HepG2 (cell line): ENCODE results near the gene LCK. TPM values are rescaled to one million over a fixed set of nuclear protein-coding genes. Genes with fewer than 3 reads are reported as not detected.

ENCODE experiments used
- ATF7-NPFF ChIP-seq: sonication (generic); formaldehyde crosslinking; IDR thresholded peaks from 2 replicates; pipeline ENCODE4 v1.8.1; 2023; ENCODE audit warnings: mild to moderate bottlenecking, low read depth, missing genetic modification reagents, moderate library complexity
- CAMTA2 ChIP-seq: sonication (generic); formaldehyde crosslinking; IDR thresholded peaks from 2 replicates; pipeline ENCODE4 v1.4.0; 2020; ENCODE audit warnings: mild to moderate bottlenecking, missing genetic modification reagents, borderline replicate concordance
- CBX1 ChIP-seq: IDR thresholded peaks from one replicate; pipeline ENCODE4 v1.6.1; 2016; ENCODE audit warnings: antibody characterized with exemption, low read depth
- FOXC1 ChIP-seq: sonication (generic); formaldehyde crosslinking; IDR thresholded peaks from 2 replicates; pipeline ENCODE4 v1.8.0; 2022; ENCODE audit warnings: mild to moderate bottlenecking, missing genetic modification reagents, borderline replicate concordance
- HNRNPH1 ChIP-seq: fragments of 200-400 bp; formaldehyde crosslinking; optimal IDR thresholded peaks from 2 replicates; pipeline ENCODE3; 2017; ENCODE audit warnings: mild to moderate bottlenecking, low read depth, low read length
- MAX ChIP-seq: IDR thresholded peaks from 2 replicates; pipeline ENCODE4 v1.6.1; 2012; ENCODE audit warnings: inconsistent platforms
- MYNN ChIP-seq: sonication (generic); formaldehyde crosslinking; IDR thresholded peaks from 2 replicates; pipeline ENCODE4 v1.4.0; 2020; ENCODE audit warnings: mild to moderate bottlenecking, low read depth, missing genetic modification reagents
- NCOA5 ChIP-seq: sonication (generic); formaldehyde crosslinking; IDR thresholded peaks from 2 replicates; pipeline ENCODE4 v1.4.0; 2020; ENCODE audit warnings: missing genetic modification reagents
- NR2F2 ChIP-seq: IDR thresholded peaks from 2 replicates; pipeline ENCODE4 v1.6.1; 2012; ENCODE audit warnings: low read depth, inconsistent platforms, borderline replicate concordance
- NRL ChIP-seq: sonication (generic); formaldehyde crosslinking; IDR thresholded peaks from 2 replicates; pipeline ENCODE4 v1.5.0; 2020; ENCODE audit warnings: missing genetic modification reagents, mild to moderate bottlenecking, moderate library complexity, borderline replicate concordance
- PBX2 ChIP-seq: IDR thresholded peaks from 2 replicates; pipeline ENCODE4 v1.6.1; 2016; ENCODE audit warnings: control low read depth
- POLR2AphosphoS5 ChIP-seq: IDR thresholded peaks from 2 replicates; pipeline ENCODE4 v1.6.1; 2012; ENCODE audit warnings: low read depth, low read length
- POLR2G ChIP-seq: fragments of 200-400 bp; formaldehyde crosslinking; IDR thresholded peaks from 2 replicates; pipeline ENCODE4 v1.6.1; 2018; ENCODE audit warnings: mild to moderate bottlenecking, low read depth, low read length, moderate library complexity
- PRMT3 ChIP-seq: sonication (generic); formaldehyde crosslinking; IDR thresholded peaks from 2 replicates; pipeline ENCODE4 v1.8.1; 2022; ENCODE audit warnings: low read depth, mild to moderate bottlenecking, moderate library complexity, missing genetic modification reagents, borderline replicate concordance
- RBFOX2 ChIP-seq: fragments of 200-400 bp; formaldehyde crosslinking; IDR thresholded peaks from 2 replicates; pipeline ENCODE4 v1.6.1; 2017; ENCODE audit warnings: low read depth, mild to moderate bottlenecking, low read length
- SALL1 ChIP-seq: sonication (generic); formaldehyde crosslinking; IDR thresholded peaks from 2 replicates; pipeline ENCODE4 v1.8.0; 2022; ENCODE audit warnings: mild to moderate bottlenecking, missing genetic modification reagents
- SRSF1 ChIP-seq: fragments of 200-400 bp; formaldehyde crosslinking; optimal IDR thresholded peaks from 2 replicates; pipeline ENCODE3; 2017; ENCODE audit warnings: mild to moderate bottlenecking, low read depth, low read length, moderate library complexity
- SRY ChIP-seq: sonication (generic); formaldehyde crosslinking; IDR thresholded peaks from 2 replicates; pipeline ENCODE4 v1.8.0; 2022; ENCODE audit warnings: mild to moderate bottlenecking, missing genetic modification reagents
- TFAP4 ChIP-seq: sonication (generic); IDR thresholded peaks from 2 replicates; pipeline ENCODE4 v1.6.1; 2016; ENCODE audit warnings: low read depth, borderline replicate concordance
- TFDP1 ChIP-seq: IDR thresholded peaks from 2 replicates; pipeline ENCODE4 v1.6.1; 2016; ENCODE audit warnings: missing compliant biosample characterization, missing genetic modification reagents, borderline replicate concordance
- ZBTB38 ChIP-seq: sonication (generic); formaldehyde crosslinking; IDR thresholded peaks from 2 replicates; pipeline ENCODE4 v1.5.1; 2020; ENCODE audit warnings: mild to moderate bottlenecking, missing genetic modification reagents
- ZC3H4 ChIP-seq: sonication (generic); formaldehyde crosslinking; IDR thresholded peaks from 2 replicates; pipeline ENCODE4 v1.4.0; 2020; ENCODE audit warnings: missing genetic modification reagents, borderline replicate concordance
- ZNF451 ChIP-seq: sonication (generic); formaldehyde crosslinking; IDR thresholded peaks from 2 replicates; pipeline ENCODE4 v1.5.0; 2020; ENCODE audit warnings: mild to moderate bottlenecking, missing genetic modification reagents
- ZNF543 ChIP-seq: sonication (generic); formaldehyde crosslinking; IDR thresholded peaks from 2 replicates; pipeline ENCODE4 v1.4.0; 2020; ENCODE audit warnings: mild to moderate bottlenecking, missing genetic modification reagents
- ZNF577 ChIP-seq: sonication (generic); formaldehyde crosslinking; IDR thresholded peaks from 2 replicates; pipeline ENCODE4 v1.4.0; 2020; ENCODE audit warnings: mild to moderate bottlenecking, low read depth, missing genetic modification reagents, borderline replicate concordance
- ZNF776 ChIP-seq: sonication (generic); formaldehyde crosslinking; IDR thresholded peaks from 2 replicates; pipeline ENCODE4 v1.4.0; 2020; ENCODE audit warnings: mild to moderate bottlenecking, missing genetic modification reagents
- ZNF780A ChIP-seq: sonication (generic); formaldehyde crosslinking; IDR thresholded peaks from 2 replicates; pipeline ENCODE4 v1.8.0; 2022; ENCODE audit warnings: mild to moderate bottlenecking, missing genetic modification reagents, moderate library complexity
- polyA plus RNA-seq, 8 experiments: library from polyadenylated mRNA; depleted of rRNA in 3 of 8; stranded (reverse) in 7 of 8; unstranded in 1 of 8; fragments of >200 nt; fragmentation: Illumina TruSeq in 4 of 8; extraction: Trizol in 4 of 8; gene quantifications; 2 replicates each; pipeline versions ENCODE4 v1.2.1 to v1.2.3, GENCODE V29; 2011 to 2016; ENCODE audit warnings: low read depth in 4 of 8, missing spikeins in 1 of 8, mixed read lengths in 1 of 8; ENCODE audit not compliant: insufficient read depth in 1 of 8
- total RNA-seq, 5 experiments: library from RNA; depleted of rRNA; stranded (reverse); fragments of >200 nt; fragmentation: Illumina TruSeq; extraction: Trizol; gene quantifications; 2 replicates each; pipeline ENCODE4 v1.2.3, GENCODE V29; 2016; ENCODE audit warnings: low read depth in 1 of 5

The LCK gene
- total and polyA plus RNA-seq, 2 of the 13 experiments (the other 11 are each of a cell fraction or from before 2014, with no cell fraction given) = 0.93 to 1.8 TPM

- peak; percentile 32 for TF ChIP-seq SRSF1
- TF ChIP-seq POLR2AphosphoS5 = peak; percentile 63
- TF ChIP-seq SRY = 0 out of 2 replicates have a peak, but pooled peaks have one; percentile 48
- 0 out of 2 replicates have a peak, but pooled peaks have one; percentile 65 for TF ChIP-seq ZC3H4 (CRISPR knock-in tag)
- TF ChIP-seq PRMT3 (CRISPR knock-in tag) = no peak
- peak; percentile 52 for TF ChIP-seq CBX1
- 0 out of 2 replicates have a peak, but pooled peaks have one; percentile 53 for TF ChIP-seq NRL
- TF ChIP-seq MAX = peak; percentile 75
- TF ChIP-seq ATF7-NPFF (CRISPR knock-in tag) = 0 out of 2 replicates have a peak, but pooled peaks have one; percentile 25
- TF ChIP-seq HNRNPH1 = peak; percentile 75
- no peak for TF ChIP-seq ZNF776 (CRISPR knock-in tag)
- 0 out of 2 replicates have a peak, but pooled peaks have one; percentile 5 for TF ChIP-seq ZNF451 (CRISPR knock-in tag)
- no peak for TF ChIP-seq ZNF780A (CRISPR knock-in tag)
- TF ChIP-seq TFDP1 (CRISPR knock-in tag) = peak; percentile 25; the same call in 1 of the 2 replicates
- TF ChIP-seq ZNF577 = no peak
- peak; percentile 13; the same call in 1 of the 2 replicates for TF ChIP-seq TFAP4
- TF ChIP-seq FOXC1 (CRISPR knock-in tag) = 0 out of 2 replicates have a peak, but pooled peaks have one; percentile 65
- TF ChIP-seq POLR2G = peak; percentile 50; the same call in 1 of the 2 replicates
- 0 out of 2 replicates have a peak, but pooled peaks have one; percentile 16 for TF ChIP-seq NR2F2
- no peak for TF ChIP-seq PBX2 (CRISPR knock-in tag)
- TF ChIP-seq RBFOX2 = peak; percentile 49; the same call in 1 of the 2 replicates
- TF ChIP-seq ZBTB38 (CRISPR knock-in tag) = peak; percentile 90; the same call in 1 of the 2 replicates
- 0 out of 2 replicates have a peak, but pooled peaks have one; percentile 1 for TF ChIP-seq ZNF543 (CRISPR knock-in tag)
- no peak for TF ChIP-seq CAMTA2
- no peak for TF ChIP-seq MYNN (CRISPR knock-in tag)
- TF ChIP-seq SALL1 (CRISPR knock-in tag) = peak; percentile 8; the same call in 1 of the 2 replicates
- no peak for TF ChIP-seq NCOA5 (CRISPR knock-in tag)
Measured at GRCh38 chr1:32250893-32251716, at the start of gene LCK (continued).
